Measurements from ENCODE around the gene MRPS9.

DNA sequence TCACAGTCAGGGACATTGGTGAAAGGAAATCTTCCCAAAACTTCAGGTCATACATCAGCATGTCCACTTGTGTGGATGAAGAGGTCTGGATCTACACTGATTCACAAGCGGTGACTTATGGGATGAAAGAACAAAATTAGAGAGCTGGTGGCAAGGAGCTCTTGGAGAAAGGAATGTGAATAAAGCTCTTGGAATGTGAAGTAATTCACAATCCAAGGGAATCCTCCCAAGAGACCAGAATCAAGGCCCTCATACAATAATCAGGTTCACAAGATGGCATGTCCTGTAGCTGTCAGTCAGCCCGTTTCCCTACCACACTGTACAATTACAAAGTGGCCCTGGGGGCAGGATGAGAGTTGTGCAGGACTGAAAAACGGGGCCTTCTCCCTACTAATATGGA is 96.2 kb downstream of the MRPS9 start:
- TF ChIP-seq, protein P1, sequence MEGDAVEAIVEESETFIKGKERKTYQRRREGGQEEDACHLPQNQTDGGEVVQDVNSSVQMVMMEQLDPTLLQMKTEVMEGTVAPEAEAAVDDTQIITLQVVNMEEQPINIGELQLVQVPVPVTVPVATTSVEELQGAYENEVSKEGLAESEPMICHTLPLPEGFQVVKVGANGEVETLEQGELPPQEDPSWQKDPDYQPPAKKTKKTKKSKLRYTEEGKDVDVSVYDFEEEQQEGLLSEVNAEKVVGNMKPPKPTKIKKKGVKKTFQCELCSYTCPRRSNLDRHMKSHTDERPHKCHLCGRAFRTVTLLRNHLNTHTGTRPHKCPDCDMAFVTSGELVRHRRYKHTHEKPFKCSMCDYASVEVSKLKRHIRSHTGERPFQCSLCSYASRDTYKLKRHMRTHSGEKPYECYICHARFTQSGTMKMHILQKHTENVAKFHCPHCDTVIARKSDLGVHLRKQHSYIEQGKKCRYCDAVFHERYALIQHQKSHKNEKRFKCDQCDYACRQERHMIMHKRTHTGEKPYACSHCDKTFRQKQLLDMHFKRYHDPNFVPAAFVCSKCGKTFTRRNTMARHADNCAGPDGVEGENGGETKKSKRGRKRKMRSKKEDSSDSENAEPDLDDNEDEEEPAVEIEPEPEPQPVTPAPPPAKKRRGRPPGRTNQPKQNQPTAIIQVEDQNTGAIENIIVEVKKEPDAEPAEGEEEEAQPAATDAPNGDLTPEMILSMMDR (IDR thresholded peaks at IDR 0.05 in 4 of 5, conservative IDR thresholded peaks at IDR 0.05 in 1 of 5) = no peak
- TF ChIP-seq POLR2A (IDR thresholded peaks at IDR 0.05) = no peak

All from gastrocnemius medialis (tissue), 4 donors.